NK-92 (cell line): ENCODE data around the gene TUG1.

Experiments used
- DNase-seq: peaks from one replicate; lab custom pipeline; 2025; ENCODE audit not compliant: unreplicated experiment; lab: John Stamatoyannopoulos, UW

Gene TUG1

DNA sequence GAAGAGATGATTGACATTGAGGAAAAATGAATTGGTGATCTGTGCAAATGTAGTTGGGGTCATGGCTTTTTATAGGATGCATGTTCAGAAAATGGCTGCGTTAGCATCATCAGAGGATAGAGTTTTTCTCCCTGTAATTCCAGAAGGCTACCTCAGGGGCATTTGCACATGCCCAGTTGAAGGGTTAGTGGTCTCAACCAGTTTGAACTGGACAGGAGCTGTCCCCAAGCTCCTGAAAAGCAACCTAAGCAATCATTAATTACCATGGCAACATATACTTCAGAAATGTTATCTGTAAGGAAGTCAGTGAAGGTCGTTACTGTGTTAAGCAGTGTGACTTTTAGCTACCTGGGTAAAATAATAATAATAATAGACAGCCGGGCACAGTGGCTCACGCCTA, 29.3 kb downstream of the TUG1 start:
- no peak for DNase-seq

DNA sequence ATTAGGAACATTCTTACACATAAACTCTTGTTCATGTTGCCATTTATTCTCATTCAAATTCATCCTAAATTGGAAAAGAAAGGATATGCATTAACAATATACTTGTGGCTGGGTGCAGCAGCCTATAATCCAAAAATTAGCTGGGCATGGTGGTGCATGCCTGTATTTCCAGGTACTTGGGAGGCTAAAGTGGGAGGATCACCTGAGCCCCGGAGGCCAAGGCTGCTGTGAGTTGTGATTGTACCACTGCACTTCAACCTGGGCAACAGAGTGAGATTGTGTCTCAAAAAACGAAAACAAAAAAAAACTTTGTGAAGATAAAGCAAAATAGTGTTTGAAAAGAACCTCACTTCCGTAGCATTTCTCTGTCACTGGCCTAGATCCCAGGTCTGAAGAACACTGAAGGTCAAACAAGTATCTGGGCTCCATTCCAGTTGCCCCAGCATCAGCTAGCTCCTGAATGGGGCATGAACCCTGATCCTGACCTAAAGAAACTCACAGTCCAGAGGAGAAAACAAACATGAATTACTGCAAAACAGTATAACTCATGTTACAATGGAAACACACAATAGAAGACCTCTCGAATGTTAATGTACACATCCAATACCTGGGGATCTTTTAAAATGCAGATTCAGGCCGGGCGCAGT, 32.2 kb downstream of the TUG1 start:
- no peak for DNase-seq

DNA sequence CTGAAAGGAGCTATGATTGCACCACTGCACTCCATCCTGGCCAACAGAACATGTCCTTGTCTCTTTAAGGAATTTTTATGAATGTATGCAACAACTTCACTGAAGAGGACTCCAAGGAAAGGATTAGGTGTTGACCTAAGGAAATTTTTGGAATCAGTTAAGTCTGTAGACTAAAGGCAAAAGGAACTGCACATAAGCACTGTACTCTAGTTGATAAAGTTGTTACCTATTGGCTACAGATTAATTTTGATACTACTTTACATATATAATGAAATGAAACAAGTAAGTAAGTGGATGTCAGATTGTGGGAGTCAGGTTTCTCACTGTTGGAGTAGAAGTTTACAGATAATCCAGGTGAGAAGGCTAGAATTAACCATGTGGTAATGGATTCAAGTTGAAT, 36.5 kb downstream of the TUG1 start:
- no peak for DNase-seq

DNA sequence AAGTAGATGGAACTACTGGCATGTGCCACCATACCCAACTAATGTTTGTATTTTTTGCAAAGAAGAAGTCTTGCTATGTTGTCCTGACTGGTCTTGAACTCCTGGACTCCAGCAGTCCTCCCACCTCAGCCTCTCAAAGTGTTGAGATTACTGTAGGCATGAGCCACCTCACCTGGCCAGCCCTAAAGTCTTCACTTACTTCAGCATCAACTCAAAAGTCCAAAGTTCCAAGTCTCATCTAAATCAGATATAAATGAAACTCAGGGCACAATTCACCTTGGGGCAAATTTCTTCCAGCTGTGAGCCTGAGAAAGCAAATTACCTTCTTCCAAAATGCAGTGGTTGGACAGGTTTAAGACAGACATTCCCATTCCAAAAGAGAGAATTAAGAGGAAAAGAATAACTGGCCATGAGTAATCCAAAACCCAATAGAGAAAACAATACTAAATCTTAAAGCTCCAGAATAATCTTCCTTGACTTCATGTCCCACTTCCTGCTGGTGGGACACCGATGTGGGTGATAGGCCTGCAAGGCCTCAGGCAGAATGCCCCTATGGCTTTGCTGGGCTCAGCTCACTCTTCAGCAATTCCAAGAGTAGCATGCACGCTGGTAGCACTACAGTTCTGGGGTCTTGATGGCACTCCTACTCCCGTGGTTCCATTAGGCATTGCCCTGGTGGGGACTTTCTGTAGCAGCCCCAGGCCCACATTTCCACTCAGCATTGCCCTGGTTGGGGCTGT, 50.3 kb downstream of the TUG1 start:
- DNase-seq, result no peak

DNA sequence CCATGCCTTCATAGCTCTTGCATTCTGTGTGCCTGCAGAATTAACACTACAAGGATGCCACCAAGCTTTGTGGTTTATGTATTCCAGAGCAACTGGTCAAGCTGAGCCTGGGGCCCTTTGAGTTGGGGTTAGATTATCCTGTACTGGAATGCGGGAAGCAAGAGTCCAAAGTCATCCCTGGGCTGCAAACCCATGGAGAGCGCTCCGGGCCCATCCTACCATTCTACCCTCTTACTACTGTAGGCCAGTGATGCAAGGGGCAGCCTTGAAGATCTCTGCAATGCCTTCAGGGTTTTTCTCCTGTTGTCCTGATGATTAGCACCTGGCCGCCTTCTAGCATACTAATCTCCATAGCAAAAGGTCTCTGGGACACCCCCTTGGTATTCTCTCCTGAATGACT, 51.3 kb downstream of the TUG1 start:
- DNase-seq, result no peak

DNA sequence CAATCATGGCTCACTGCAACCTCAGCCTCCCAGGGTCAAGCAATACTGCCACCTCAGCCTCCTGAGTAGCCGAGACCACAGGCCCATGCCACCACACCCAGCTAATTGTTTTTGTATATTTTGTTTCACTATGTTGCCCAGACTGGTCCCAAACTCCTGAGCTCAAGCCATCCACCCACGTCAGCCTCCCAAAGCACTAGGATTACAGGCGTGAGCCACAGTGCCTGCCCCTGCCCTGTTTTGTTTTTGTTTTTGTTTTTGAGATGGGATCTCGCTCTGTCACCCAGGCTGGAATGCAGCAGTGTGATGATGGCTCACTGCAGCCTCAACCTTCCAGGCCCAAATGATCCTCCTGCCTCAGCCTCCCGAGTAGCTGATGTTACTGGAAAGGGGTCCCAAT, 53.5 kb downstream of the TUG1 start:
- DNase-seq, result no peak
